Astrocyte (in vitro differentiated cells and primary cell): ENCODE results near the gene ABCA6.

ENCODE experiments used
- EZH2 ChIP-seq: IDR thresholded peaks from 2 replicates; pipeline ENCODE4 v1.6.1; 2012; ENCODE audit warnings: mild to moderate bottlenecking, low read length, inconsistent platforms; ENCODE audit not compliant: insufficient read depth
- TF ChIP-seq, protein P1 (sequence below): IDR thresholded peaks from 2 replicates; pipeline ENCODE4 v1.5.1; 2011; ENCODE audit warnings: low read depth, mild to moderate bottlenecking, inconsistent platforms, low read length, moderate library complexity; ENCODE audit not compliant: insufficient read depth

DNA sequence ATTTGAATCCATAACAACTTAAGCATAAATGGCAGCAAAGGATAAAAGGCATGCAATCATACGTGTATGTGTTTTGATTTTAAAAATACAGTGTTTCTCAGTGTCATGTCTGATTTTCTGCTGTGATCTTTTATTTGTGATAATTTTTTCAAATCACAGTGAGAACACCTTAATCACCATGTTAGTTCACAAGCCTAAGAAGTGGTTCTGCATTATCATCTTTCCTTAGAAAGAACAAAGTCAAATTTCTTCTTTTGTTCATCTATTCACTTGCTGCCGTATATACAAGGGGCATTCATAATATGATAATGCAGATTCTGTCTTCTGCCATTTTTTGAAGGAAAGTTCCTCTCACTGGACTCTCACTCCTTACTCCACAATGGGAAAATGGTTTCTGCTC lies 47.7 kb downstream of the ABCA6 start:
- TF ChIP-seq, protein P1, sequence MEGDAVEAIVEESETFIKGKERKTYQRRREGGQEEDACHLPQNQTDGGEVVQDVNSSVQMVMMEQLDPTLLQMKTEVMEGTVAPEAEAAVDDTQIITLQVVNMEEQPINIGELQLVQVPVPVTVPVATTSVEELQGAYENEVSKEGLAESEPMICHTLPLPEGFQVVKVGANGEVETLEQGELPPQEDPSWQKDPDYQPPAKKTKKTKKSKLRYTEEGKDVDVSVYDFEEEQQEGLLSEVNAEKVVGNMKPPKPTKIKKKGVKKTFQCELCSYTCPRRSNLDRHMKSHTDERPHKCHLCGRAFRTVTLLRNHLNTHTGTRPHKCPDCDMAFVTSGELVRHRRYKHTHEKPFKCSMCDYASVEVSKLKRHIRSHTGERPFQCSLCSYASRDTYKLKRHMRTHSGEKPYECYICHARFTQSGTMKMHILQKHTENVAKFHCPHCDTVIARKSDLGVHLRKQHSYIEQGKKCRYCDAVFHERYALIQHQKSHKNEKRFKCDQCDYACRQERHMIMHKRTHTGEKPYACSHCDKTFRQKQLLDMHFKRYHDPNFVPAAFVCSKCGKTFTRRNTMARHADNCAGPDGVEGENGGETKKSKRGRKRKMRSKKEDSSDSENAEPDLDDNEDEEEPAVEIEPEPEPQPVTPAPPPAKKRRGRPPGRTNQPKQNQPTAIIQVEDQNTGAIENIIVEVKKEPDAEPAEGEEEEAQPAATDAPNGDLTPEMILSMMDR: no peak
- no peak for TF ChIP-seq EZH2
